Femur (tissue), 1 donor: ENCODE results near the gene ZNF880.
"Not testable (repeated sequence)": the region's sequence is repeated elsewhere in the genome, so short reads cannot be mapped to it uniquely, and the experiment has no call there.

Source experiments
- DNase-seq: peaks from one replicate; pipeline ENCODE4 v3.0.0-alpha.2; 2017

Gene ZNF880

GRCh38 chr19:52369559-52370340 is at the start of gene ZNF880:
ZNF880 (plus strand) TSS chr19:52369923; CDS start chr19:52369966, 43 bp downstream.
- DNase-seq, result peak; percentile 97

- no peak for DNase-seq
These were observed 47.3 kb upstream of the ZNF880 start for GRCh38 chr19:52322429-52322828.

DNA sequence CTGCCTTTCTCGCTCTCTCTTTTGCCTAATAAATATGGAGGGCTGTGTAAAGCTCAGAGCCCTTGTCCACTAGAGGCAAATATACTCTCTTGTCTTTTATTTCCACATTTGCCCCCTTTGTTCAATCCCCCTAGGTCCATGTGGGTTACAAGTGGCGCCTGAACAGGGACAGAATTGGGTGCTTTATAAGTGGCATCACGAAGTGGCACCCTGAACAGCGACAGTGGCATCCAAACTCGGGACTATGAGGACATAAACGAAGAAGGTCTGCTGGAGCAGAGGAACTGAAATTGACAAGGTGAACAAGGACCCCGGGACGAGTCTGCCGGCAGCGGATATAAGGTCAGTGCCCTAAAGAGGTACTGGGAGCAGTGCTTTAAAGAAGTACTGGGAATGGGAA is 38.0 kb upstream of the ZNF880 start:
- DNase-seq, result no peak

DNA sequence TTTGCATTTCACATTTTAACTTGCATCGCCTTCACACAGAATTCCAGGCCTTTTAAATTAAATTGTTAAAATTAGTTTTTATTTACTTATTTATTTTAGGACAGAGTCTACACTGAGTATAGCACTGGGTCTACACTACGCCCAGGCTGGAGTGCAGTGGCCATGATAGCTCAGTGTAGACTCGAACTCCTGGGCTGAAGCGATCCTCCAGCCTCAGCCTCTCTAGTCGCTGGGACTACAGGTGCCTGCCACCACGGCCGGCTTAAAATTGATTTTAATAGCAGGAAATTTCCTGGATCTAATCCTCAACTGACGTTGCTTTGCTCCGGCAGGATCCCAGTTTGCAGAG is 34.0 kb upstream of the ZNF880 start:
- DNase-seq, result no peak

- peak; percentile 94 for DNase-seq
These were observed 33.5 kb upstream of the ZNF880 start, which contains the start of gene ZNF610 for GRCh38 chr19:52336117-52336790. ZNF610 (plus strand) TSS chr19:52336243; CDS start chr19:52349173, 12,930 bp downstream.

DNA sequence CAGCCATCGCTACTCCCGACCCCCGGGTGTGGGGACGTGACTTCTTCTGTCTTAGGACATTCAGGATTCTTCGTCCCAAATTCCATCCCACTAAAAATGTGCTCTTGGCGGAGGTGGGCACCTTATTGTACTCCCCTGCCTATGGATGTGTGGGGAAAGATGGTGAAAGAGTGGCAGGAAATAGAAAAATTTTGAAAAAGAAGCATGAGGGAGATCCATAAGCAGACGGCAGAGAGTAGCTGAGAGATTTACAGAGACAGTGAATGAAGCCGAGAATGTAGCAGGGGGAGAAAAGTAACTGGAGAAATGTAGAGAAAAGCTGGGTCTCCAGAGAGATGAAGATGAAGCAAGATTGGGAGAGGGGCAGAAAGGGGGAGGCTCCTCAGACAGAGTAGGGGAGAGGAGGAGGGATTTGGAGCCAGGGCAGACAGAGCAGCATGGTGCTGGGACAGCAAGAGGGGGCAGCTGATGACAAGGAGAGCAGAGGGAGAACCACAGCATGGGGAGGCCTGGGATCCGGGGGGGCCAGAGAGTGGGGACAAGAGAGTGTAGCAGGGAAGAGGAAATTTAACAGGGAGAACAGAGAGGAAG is 32.8 kb upstream of the ZNF880 start:
- peak; percentile 27 for DNase-seq

GRCh38 chr19:52339022-52339421 is 30.7 kb upstream of the ZNF880 start:
- not testable (repeated sequence) for DNase-seq

- peak; percentile 62 for DNase-seq
These were observed 26.2 kb upstream of the ZNF880 start for GRCh38 chr19:52343548-52343947.

DNA sequence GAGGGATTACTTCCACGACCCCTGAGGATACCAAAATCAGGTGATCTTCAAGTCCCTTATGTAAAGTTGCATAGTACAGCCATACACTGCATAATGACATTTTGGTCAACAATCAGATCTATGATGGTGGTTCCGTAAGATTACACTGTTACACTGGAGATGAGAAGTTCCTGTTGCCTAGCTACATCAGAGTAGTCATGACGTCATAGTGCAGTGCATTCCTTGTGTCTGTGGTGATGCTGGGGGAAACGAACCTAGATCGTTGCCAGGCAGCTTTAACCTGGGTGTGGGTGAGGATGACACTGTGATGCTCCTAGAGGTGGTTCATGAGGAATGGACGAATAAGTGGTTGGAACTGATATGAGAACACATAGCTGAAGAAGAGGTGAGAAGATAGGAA is 24.6 kb upstream of the ZNF880 start:
- no peak for DNase-seq

DNA sequence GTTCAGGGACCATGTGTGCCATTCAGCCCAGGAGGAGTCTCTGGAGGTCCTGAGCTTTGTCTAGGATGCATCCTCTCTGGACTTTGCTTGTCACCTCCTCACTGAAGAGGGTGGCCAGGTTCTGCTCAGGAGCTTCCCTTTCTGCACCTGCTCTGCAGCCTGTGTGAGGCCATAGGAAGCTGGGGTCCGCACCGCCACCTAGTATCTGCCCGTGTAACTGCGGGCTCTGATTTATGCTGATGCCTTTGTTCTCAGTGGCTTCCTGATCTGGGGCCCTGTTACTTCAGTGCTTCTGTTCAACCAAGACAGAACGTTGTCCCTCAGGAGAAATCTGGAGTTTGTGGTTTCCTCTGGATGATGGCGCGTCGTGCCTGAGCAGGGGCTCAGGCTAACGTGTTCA is 18.2 kb upstream of the ZNF880 start:
- DNase-seq, result no peak

DNA sequence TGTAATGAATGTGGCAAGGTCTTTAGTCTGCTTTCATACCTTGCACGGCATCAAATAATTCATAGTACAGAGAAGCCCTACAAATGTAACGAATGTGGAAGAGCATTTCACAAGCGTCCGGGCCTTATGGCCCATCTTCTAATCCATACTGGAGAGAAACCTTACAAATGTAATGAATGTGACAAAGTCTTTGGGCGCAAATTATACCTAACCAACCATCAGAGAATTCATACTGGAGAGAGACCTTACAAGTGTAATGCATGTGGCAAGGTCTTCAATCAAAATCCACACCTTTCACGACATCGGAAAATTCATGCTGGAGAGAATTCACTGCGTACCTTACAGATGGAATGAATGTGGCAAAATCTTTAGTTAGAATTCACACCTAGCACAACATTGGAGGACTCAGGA is 3.3 kb upstream of the ZNF880 start:
- DNase-seq, result no peak

DNA sequence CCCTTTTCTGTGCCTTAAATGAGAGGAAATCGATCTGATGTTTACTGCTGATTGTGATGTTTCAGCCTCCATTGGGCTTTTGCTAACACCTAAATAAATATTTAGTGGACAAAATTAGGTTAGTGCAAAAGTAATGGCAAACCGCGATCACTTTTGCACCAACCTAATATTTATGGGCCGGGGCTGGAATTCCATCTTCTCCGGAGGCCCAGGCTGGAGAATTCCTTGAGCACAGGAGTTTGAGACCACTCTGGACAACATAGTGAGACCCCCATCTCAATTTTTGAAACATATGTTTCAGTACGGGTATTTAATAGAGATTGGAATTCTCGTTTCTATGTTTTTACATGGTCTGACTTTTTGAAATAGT is 603 bp downstream of the ZNF880 start:
- DNase-seq, result no peak

GRCh38 chr19:52391135-52391534 is 21.4 kb downstream of the ZNF880 start:
- no peak for DNase-seq

GRCh38 chr19:52397310-52398080 is 27.8 kb downstream of the ZNF880 start, which contains the start of gene ZNF528:
ZNF528 (plus strand) TSS chr19:52397849; CDS start chr19:52402014, 4,165 bp downstream.
- DNase-seq, result peak; percentile 98

DNA sequence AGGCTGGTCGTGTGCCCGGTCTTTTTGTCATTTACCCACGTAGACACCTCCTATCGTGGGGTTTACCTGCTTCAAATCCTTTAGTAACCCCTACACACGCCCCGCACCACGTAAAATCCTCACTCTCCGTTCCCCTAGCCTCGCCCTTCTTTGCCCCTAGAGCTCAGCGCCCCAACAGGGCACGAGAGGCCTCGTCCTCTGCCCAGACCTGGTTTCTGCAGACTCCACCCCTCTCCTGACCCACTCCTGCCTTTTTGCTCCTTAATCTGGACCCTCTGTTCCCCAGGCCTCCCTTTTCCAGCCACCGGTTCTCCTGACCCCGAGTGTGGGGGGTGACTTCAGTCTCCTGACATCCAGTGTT is 28.3 kb downstream of the ZNF880 start:
- no peak for DNase-seq

DNA sequence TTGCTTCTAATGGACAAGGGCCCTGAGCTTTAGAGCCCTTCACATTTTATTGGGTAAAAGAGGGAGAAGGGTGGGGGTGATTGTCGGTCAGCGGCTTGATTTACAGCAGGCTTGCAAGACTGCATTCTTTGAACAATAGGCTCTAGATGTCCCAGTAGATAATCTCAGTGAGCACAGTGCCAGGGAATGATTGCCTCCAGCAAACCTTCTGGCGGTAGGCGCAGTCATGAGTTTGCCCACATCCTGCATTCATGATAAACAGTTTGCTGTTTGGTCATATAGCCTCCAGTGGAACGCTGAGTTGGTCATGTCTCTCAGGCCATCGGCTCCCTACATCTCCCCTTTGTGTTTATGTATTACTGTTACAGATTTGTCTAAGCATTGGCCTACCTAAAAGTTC is 40.6 kb downstream of the ZNF880 start:
- DNase-seq, result no peak

GRCh38 chr19:52415711-52416110 is 46.0 kb downstream of the ZNF880 start:
- DNase-seq, result no peak

DNA sequence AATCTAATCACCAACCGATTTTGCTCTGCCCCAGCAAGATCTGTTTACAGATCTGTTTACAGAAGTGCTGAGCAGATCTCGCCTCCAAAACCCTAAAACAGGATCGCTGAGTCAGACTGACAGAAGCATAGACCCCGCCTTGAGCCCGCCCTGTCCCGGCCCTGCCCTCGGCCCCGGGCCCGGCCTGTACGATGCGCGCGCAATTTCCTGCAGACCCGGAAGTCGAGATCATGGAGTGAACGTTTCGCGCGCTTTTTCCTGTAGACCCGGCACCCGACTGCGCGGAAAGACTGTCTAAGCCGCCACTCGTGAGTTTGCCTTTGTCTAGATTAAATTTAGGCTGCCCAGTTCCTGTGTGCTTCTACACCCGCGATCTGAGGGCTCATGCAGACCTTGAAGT is 59.2 kb downstream of the ZNF880 start, which contains the start of gene ZNF534:
ZNF534 (plus strand) TSS at position 212 of the 400 bp plus-strand sequence. CDS start 2,327 bp downstream, outside the sequence.
- no peak for DNase-seq
